Measurements from ENCODE around the gene CRNKL1. TPM values are rescaled to one million over a fixed set of nuclear protein-coding genes. Genes with fewer than 3 reads are reported as not detected.

CRNKL1 gene
- polyA plus RNA-seq, 1 donor (not counting 4 experiments of a cell fraction or from before 2014, with no cell fraction given), result 11.0 TPM

DNA sequence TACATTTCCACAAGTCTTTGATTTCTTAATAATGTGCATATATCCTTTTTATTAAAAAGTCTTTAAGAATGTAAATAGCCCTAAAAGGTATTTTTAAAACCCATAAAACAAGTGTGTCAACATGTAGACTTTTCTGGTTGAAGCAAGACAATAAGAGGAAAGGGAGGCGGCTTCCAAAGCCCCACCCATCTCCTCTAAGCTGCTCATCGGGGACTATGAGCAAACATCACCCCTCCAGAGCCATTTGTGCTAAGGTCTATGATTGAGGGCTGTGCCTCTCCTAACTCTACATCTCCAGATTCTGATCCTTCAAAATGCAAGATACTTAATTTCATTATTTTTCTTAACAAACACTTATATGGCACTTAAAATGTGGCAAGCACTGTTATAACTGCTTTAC, 37.6 kb downstream of the CRNKL1 start:
- Histone ChIP-seq H3K9me1 (ENCODE audit: control insufficient read depth, extremely low read depth, insufficient read depth, low read length) (peaks cover 2% of the 10 kb centered on the region), H3K27me3 (ENCODE audit: control insufficient read depth, extremely low read depth, insufficient read depth, low read length) (no peaks in the 10 kb centered on the region), H3K4me1 (ENCODE audit: control insufficient read depth, extremely low read depth, insufficient read depth, low read length) (peaks cover 16% of the 10 kb centered on the region), H2AFZ (ENCODE audit: control insufficient read depth, low read length) (no peak overlapping the region), H3K79me2 (ENCODE audit: control insufficient read depth, insufficient read depth, low read length) (peaks cover 25% of the 10 kb centered on the region), H3K9ac (ENCODE audit: control insufficient read depth, extremely low read depth, insufficient read depth, low read length) (no peak overlapping the region), H3K36me3 (ENCODE audit: control insufficient read depth in 2 of 2, extremely low read depth in 1 of 2, insufficient read depth in 2 of 2, low read length in 2 of 2) (peaks cover 2 to 12% of the 10 kb centered on the region in 2 experiments), H3K4me2 (ENCODE audit: control insufficient read depth, extremely low read depth, insufficient read depth, low read depth, low read length) (no peak overlapping the region), H3K9me3 (ENCODE audit: control insufficient read depth, low read depth, low read length) (no peaks in the 10 kb centered on the region), H4K20me1 (ENCODE audit: control insufficient read depth, extremely low read depth, insufficient read depth, low read length) (no peaks in the 10 kb centered on the region), H3K4me3 (ENCODE audit: control insufficient read depth in 2 of 3, extremely low read depth in 1 of 3, insufficient read depth in 2 of 3, low read depth in 1 of 3, low read length in 3 of 3) (no peak overlapping the region), H3K27ac (ENCODE audit: control insufficient read depth, insufficient read depth, low read length) (no peak overlapping the region)
- dilution Hi-C loops (cut with MboI; ENCODE audit: extremely low pct_ligation_motif_present, low sequenced_read_pairs), result no loop called here
- TF ChIP-seq, protein P1, sequence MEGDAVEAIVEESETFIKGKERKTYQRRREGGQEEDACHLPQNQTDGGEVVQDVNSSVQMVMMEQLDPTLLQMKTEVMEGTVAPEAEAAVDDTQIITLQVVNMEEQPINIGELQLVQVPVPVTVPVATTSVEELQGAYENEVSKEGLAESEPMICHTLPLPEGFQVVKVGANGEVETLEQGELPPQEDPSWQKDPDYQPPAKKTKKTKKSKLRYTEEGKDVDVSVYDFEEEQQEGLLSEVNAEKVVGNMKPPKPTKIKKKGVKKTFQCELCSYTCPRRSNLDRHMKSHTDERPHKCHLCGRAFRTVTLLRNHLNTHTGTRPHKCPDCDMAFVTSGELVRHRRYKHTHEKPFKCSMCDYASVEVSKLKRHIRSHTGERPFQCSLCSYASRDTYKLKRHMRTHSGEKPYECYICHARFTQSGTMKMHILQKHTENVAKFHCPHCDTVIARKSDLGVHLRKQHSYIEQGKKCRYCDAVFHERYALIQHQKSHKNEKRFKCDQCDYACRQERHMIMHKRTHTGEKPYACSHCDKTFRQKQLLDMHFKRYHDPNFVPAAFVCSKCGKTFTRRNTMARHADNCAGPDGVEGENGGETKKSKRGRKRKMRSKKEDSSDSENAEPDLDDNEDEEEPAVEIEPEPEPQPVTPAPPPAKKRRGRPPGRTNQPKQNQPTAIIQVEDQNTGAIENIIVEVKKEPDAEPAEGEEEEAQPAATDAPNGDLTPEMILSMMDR (optimal IDR thresholded peaks at IDR 0.05 in 1 of 3, IDR thresholded peaks at IDR 0.05 in 1 of 3, conservative IDR thresholded peaks at IDR 0.05 in 1 of 3; ENCODE audit: extremely low read depth in 1 of 3, insufficient read depth in 2 of 3, low read length in 3 of 3), result no peak
- no peak for TF ChIP-seq EZH2 (IDR thresholded peaks at IDR 0.05; ENCODE audit: low read length)
- DNase-seq (ENCODE audit: low read depth, low spot score), result no peak
- no peak for FAIRE-seq

DNA sequence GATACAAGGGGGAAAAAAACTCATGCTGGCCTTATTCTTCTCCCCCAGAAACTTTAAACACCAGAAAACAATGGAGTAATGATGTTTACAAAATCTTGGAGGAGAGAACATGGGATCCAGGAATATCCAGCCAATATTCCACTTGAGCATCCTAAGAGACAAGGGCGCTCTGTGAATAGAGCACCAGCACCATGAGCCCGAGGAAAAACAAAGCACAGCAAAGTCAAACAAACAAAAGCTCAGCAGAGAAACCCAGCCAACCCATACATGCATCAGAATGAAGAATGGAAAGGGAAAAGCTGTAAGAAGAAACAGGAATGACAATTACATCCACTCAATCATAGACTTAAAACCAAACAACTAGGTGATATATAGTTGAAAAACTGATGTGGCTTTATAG, 39.7 kb downstream of the CRNKL1 start:
- Histone ChIP-seq H2AFZ (ENCODE audit: control insufficient read depth, low read length) (no peak overlapping the region), H4K20me1 (ENCODE audit: control insufficient read depth, extremely low read depth, insufficient read depth, low read length) (no peaks in the 10 kb centered on the region), H3K9me1 (ENCODE audit: control insufficient read depth, extremely low read depth, insufficient read depth, low read length) (no peaks in the 10 kb centered on the region), H3K9me3 (ENCODE audit: control insufficient read depth, low read depth, low read length) (no peaks in the 10 kb centered on the region), H3K27me3 (ENCODE audit: control insufficient read depth, extremely low read depth, insufficient read depth, low read length) (no peaks in the 10 kb centered on the region), H3K4me3 (ENCODE audit: control insufficient read depth in 2 of 3, extremely low read depth in 1 of 3, insufficient read depth in 2 of 3, low read depth in 1 of 3, low read length in 3 of 3) (no peak overlapping the region), H3K79me2 (ENCODE audit: control insufficient read depth, insufficient read depth, low read length) (peaks cover 4% of the 10 kb centered on the region), H3K9ac (ENCODE audit: control insufficient read depth, extremely low read depth, insufficient read depth, low read length) (no peak overlapping the region), H3K4me1 (ENCODE audit: control insufficient read depth, extremely low read depth, insufficient read depth, low read length) (no peaks in the 10 kb centered on the region), H3K36me3 (ENCODE audit: control insufficient read depth in 2 of 2, extremely low read depth in 1 of 2, insufficient read depth in 2 of 2, low read length in 2 of 2) (no peaks in the 10 kb centered on the region), H3K27ac (ENCODE audit: control insufficient read depth, insufficient read depth, low read length) (no peak overlapping the region), H3K4me2 (ENCODE audit: control insufficient read depth, extremely low read depth, insufficient read depth, low read depth, low read length) (no peak overlapping the region)
- TF ChIP-seq, protein P1 (optimal IDR thresholded peaks at IDR 0.05 in 1 of 3, IDR thresholded peaks at IDR 0.05 in 1 of 3, conservative IDR thresholded peaks at IDR 0.05 in 1 of 3; ENCODE audit: extremely low read depth in 1 of 3, insufficient read depth in 2 of 3, low read length in 3 of 3), result no peak
- TF ChIP-seq EZH2 (IDR thresholded peaks at IDR 0.05; ENCODE audit: low read length), result no peak
- no peak for FAIRE-seq
- dilution Hi-C loops (cut with MboI; ENCODE audit: extremely low pct_ligation_motif_present, low sequenced_read_pairs), result no loop called here
- no peak for DNase-seq (ENCODE audit: low read depth, low spot score)

Data from keratinocyte (primary cell).